Endothelial cell of hepatic sinusoid (primary cell): ENCODE data around the gene VPS8.

Source experiments
- in situ Hi-C: cut with HindIII; loops from 2 replicates; pipeline ENCODE4 v1.10.0; 2017; ENCODE audit warnings: low sequenced_read_pairs

VPS8 gene

GRCh38 chr3:184811999-184812661 is at the start of gene VPS8:
Gene VPS8, plus strand, starts transcription at chr3:184812166. Its CDS starts 12,467 bp downstream, at chr3:184824633.
- in situ Hi-C loops, result no loop called here

GRCh38 chr3:184764191-184764590 is 47.8 kb upstream of the VPS8 start:
- in situ Hi-C loops, result no loop called here

GRCh38 chr3:184765047-184765729 is 46.8 kb upstream of the VPS8 start:
- in situ Hi-C loops, result loop anchor here (5.0 kb wide), 1 partner anchor 88 kb away; no protein-coding TSS in a partner anchor

- in situ Hi-C loops, result loop anchor here (5.0 kb wide), 1 partner anchor 88 kb away; no protein-coding TSS in a partner anchor
Observed at GRCh38 chr3:184765730-184766074, 46.3 kb upstream of the VPS8 start.

- in situ Hi-C loops, result loop anchor here (5.0 kb wide), 1 partner anchor 89 kb away; no protein-coding TSS in a partner anchor
Observed at GRCh38 chr3:184766555-184767261, 45.3 kb upstream of the VPS8 start.

- in situ Hi-C loops, result loop anchor here (5.0 kb wide), 1 partner anchor 90 kb away; no protein-coding TSS in a partner anchor
Observed at GRCh38 chr3:184767377-184767776, 44.6 kb upstream of the VPS8 start.

GRCh38 chr3:184769382-184770170 is 42.4 kb upstream of the VPS8 start:
- in situ Hi-C loops, result loop anchor here (5.0 kb wide), 1 partner anchor 92 kb away; no protein-coding TSS in a partner anchor

GRCh38 chr3:184770541-184770940 is 41.4 kb upstream of the VPS8 start:
- in situ Hi-C loops, result no loop called here

- in situ Hi-C loops, result no loop called here
Observed at GRCh38 chr3:184771301-184772127, 40.5 kb upstream of the VPS8 start.

GRCh38 chr3:184772667-184773272 is 39.2 kb upstream of the VPS8 start:
- in situ Hi-C loops, result no loop called here

- in situ Hi-C loops, result no loop called here
Observed at GRCh38 chr3:184773283-184774186, 38.4 kb upstream of the VPS8 start.

- in situ Hi-C loops, result no loop called here
Observed at GRCh38 chr3:184776916-184777315, 35.0 kb upstream of the VPS8 start.

GRCh38 chr3:184777566-184778356 is 34.2 kb upstream of the VPS8 start:
- in situ Hi-C loops, result no loop called here

- in situ Hi-C loops, result no loop called here
Observed at GRCh38 chr3:184778426-184779332, 33.3 kb upstream of the VPS8 start.

- in situ Hi-C loops, result no loop called here
Observed at GRCh38 chr3:184780981-184781515, 30.9 kb upstream of the VPS8 start.

- in situ Hi-C loops, result no loop called here
Observed at GRCh38 chr3:184781801-184782200, 30.2 kb upstream of the VPS8 start.
